Upper lobe of left lung (tissue), 6 donors: ENCODE measurements around the gene CYB561. TPM values are rescaled to one million over a fixed set of nuclear protein-coding genes. Genes with fewer than 3 reads are reported as not detected.

Experiments used
- ATAC-seq, 2 donors: fragments of 200-7000 bp; cut with Tn5 transposase; one replicate each; pipeline ENCODE4 v1.9.1; 2022; ENCODE audit warnings: mild to moderate bottlenecking in 2 of 2, moderate library complexity in 2 of 2; ENCODE audit not compliant: low FRiP score in 2 of 2
- DNase-seq, 2 donors: peaks; one replicate each; pipeline ENCODE4 v3.0.0-alpha.2; 2019 to 2020
- H3K27ac ChIP-seq, 4 donors: fragments of 200-600 bp; sonication (generic); one replicate each; pipeline ENCODE4 v1.5.1; 2016 to 2019
- H3K27me3 ChIP-seq, 4 donors: fragments of 200-600 bp; sonication (generic); one replicate each; pipeline ENCODE4 v1.5.1; 2017 to 2019
- H3K36me3 ChIP-seq, 4 donors: fragments of 200-600 bp; sonication (generic); one replicate each; pipeline ENCODE4 v1.5.1; 2016 to 2019
- H3K4me1 ChIP-seq, 4 donors: fragments of 200-600 bp; sonication (generic); one replicate each; pipeline ENCODE4 v1.5.1; 2018 to 2019
- H3K4me3 ChIP-seq, 4 donors: fragments of 200-600 bp; sonication (generic); one replicate each; pipeline ENCODE4 v1.5.1; 2017 to 2019; ENCODE audit warnings: mild to moderate bottlenecking in 2 of 4, moderate library complexity in 1 of 4
- H3K9me3 ChIP-seq, 4 donors: fragments of 200-600 bp; sonication (generic); one replicate each; pipeline ENCODE4 v1.5.1; 2018 to 2019
- EP300 ChIP-seq, 4 donors: sonication (generic); formaldehyde crosslinking; IDR thresholded peaks; one replicate each; pipeline ENCODE4 v1.5.1; 2017; ENCODE audit warnings: antibody characterized with exemption in 4 of 4, control low read depth in 2 of 4
- POLR2A ChIP-seq, 4 donors: fragments of 450-650 bp; IDR thresholded peaks; one replicate each; pipeline ENCODE4 v1.5.1; 2016 to 2017; ENCODE audit warnings: antibody characterized with exemption in 4 of 4, mild to moderate bottlenecking in 2 of 4
- POLR2AphosphoS5 ChIP-seq, 2 donors: sonication (generic); formaldehyde crosslinking; IDR thresholded peaks; one replicate each; pipeline ENCODE4 v1.5.1; 2017; ENCODE audit warnings: antibody characterized with exemption in 2 of 2
- WGBS, 2 donors: methylation state at CpG; one replicate each; pipeline ENCODE4 v1.1.5; 2017 to 2018; 5-methylcytosine and 5-hydroxymethylcytosine counted together
- total RNA-seq, 6 donors: library from RNA; depleted of rRNA in 4 of 6; stranded (reverse); fragments of >200 nt in 4 of 6; gene quantifications; one replicate each; pipeline versions ENCODE4 v1.1.0 to v1.2.1, GENCODE V29; 2016 to 2021
- TF ChIP-seq, protein P1 (sequence below), 6 experiments: fragments of 450-650 bp in 4 of 6; fragments of 200-600 bp in 2 of 6; sonication (generic) in 2 of 6; IDR thresholded peaks; one replicate each; pipeline ENCODE4 v1.5.1; 2016 to 2019; ENCODE audit warnings: antibody characterized with exemption in 6 of 6
- donor health status: DM: no; HTN: no; CAD: no; lungs with moderate emphysema.
- donor health status: DM: no; HTN: yes; CAD: no; lungs with severe emphysema.

The CYB561 gene
- total RNA-seq, 6 donors from 2014 or later = 53.7 to 124 (median 64.4) TPM

DNA sequence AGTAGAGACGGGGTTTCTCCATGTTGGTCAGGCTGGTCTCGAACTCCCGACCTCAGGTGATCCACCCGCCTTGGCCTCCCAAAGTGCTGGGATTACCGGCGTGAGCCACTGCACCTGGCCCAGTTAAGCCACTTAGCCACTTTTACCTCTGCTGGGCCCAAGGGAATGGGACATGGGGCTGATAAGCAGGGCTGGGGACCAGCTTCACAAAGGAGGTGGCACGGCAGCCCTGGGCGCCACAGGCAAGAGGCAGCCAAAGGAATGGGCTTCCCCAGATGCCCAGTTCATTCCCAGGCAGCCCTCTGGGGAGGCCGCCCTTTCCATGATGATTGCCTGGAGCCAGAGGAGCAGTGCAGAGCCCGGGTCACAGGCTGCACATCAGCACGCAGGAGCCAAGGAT is 5.0 kb upstream of the CYB561 start:
- Histone ChIP-seq H3K27me3 (no peaks in the 10 kb centered on the region), H3K4me3 (no peak overlapping the region), H3K4me1 (peaks cover 29 to 41% (median 33%) of the 10 kb centered on the region in 4 donors), H3K36me3 (no peaks in the 10 kb centered on the region), H3K9me3 (no peaks in the 10 kb centered on the region), H3K27ac (peak overlapping the region in 1 of 4 donors; percentile 42)
- no peak for ATAC-seq
- TF ChIP-seq, protein P1, sequence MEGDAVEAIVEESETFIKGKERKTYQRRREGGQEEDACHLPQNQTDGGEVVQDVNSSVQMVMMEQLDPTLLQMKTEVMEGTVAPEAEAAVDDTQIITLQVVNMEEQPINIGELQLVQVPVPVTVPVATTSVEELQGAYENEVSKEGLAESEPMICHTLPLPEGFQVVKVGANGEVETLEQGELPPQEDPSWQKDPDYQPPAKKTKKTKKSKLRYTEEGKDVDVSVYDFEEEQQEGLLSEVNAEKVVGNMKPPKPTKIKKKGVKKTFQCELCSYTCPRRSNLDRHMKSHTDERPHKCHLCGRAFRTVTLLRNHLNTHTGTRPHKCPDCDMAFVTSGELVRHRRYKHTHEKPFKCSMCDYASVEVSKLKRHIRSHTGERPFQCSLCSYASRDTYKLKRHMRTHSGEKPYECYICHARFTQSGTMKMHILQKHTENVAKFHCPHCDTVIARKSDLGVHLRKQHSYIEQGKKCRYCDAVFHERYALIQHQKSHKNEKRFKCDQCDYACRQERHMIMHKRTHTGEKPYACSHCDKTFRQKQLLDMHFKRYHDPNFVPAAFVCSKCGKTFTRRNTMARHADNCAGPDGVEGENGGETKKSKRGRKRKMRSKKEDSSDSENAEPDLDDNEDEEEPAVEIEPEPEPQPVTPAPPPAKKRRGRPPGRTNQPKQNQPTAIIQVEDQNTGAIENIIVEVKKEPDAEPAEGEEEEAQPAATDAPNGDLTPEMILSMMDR (IDR thresholded peaks at IDR 0.05) = no peak
- TF ChIP-seq POLR2A (IDR thresholded peaks at IDR 0.05) (no peak), EP300 (IDR thresholded peaks at IDR 0.05) (no peak)
- WGBS, 2 donors = 93 to 94% methylated on average over 10 to 11 of the region's 11 CpGs
- no peak for DNase-seq

DNA sequence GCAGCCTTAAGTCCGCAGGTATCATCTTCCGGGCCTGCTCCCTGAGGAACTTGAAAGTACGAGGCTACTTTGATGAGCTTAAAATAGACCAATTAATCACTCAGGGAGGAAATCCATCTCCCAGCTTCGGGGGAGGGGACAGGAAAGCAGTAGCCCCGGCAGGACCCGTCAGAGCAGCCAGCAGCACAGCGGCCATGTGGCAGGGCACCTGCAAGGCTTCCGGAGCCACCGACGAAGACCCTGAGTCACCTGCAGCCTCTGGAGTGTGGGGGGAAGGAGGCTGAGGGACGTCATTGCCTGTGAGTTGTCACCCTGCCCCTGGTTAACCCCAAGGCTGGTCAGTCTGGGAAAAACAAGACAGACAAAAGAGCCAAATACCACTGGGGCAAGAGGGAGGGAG is 4.4 kb upstream of the CYB561 start:
- ATAC-seq (no peak), DNase-seq (no peak)
- peaks cover 32 to 47% (median 33%) of the 10 kb centered on the region in 4 donors for H3K4me1 ChIP-seq
- peak in 1 of 2 donors; percentile 24 for TF ChIP-seq POLR2AphosphoS5 (IDR thresholded peaks at IDR 0.05)
- TF ChIP-seq POLR2A (IDR thresholded peaks at IDR 0.05) = no peak
- TF ChIP-seq EP300 (IDR thresholded peaks at IDR 0.05) = no peak
- TF ChIP-seq, protein P1 (IDR thresholded peaks at IDR 0.05) = no peak
- H3K27me3 ChIP-seq = no peaks in the 10 kb centered on the region
- H3K4me3 ChIP-seq = no peak overlapping the region
- no peaks in the 10 kb centered on the region for H3K36me3 ChIP-seq
- H3K27ac ChIP-seq = peak overlapping the region in 1 of 4 donors; percentile 42
- no peaks in the 10 kb centered on the region for H3K9me3 ChIP-seq
- 20 to 22% methylated on average over 10 of the region's 11 CpGs for WGBS, 2 donors

- Histone ChIP-seq H3K4me3 (no peak overlapping the region), H3K27me3 (no peaks in the 10 kb centered on the region), H3K27ac (peak overlapping the region in 3 of 4 donors; percentile 36 to 88 (median 61)), H3K9me3 (no peaks in the 10 kb centered on the region), H3K4me1 (peaks cover 42 to 66% (median 45%) of the 10 kb centered on the region in 4 donors), H3K36me3 (no peaks in the 10 kb centered on the region)
- ATAC-seq = no peak
- TF ChIP-seq POLR2AphosphoS5 (IDR thresholded peaks at IDR 0.05) = no peak
- no peak for TF ChIP-seq EP300 (IDR thresholded peaks at IDR 0.05)
- no peak for TF ChIP-seq POLR2A (IDR thresholded peaks at IDR 0.05)
- TF ChIP-seq, protein P1 (IDR thresholded peaks at IDR 0.05) = no peak
- no peak for DNase-seq
- 67 to 100% methylated on average over 3 of the region's 3 CpGs for WGBS, 2 donors
Measured at GRCh38 chr17:63448655-63449054, 2.5 kb upstream of the CYB561 start.

- H3K4me3 ChIP-seq = peak overlapping the region in 2 of 4 donors; percentile 86 to 88
- H3K4me1 ChIP-seq = peaks cover 42 to 70% (median 45%) of the 10 kb centered on the region in 4 donors
- TF ChIP-seq, protein P1 (IDR thresholded peaks at IDR 0.05) = no peak
- TF ChIP-seq EP300 (IDR thresholded peaks at IDR 0.05) = no peak
- TF ChIP-seq POLR2A (IDR thresholded peaks at IDR 0.05) = no peak
- TF ChIP-seq POLR2AphosphoS5 (IDR thresholded peaks at IDR 0.05) = no peak
- DNase-seq = no peak
- H3K9me3 ChIP-seq = no peaks in the 10 kb centered on the region
- no peaks in the 10 kb centered on the region for H3K27me3 ChIP-seq
- H3K27ac ChIP-seq = peak overlapping the region; percentile 88 to 97 (median 96)
- no peak for ATAC-seq
- H3K36me3 ChIP-seq = no peaks in the 10 kb centered on the region
- 19 to 21% methylated on average over 10 to 11 of the region's 12 CpGs for WGBS, 2 donors
Measured at GRCh38 chr17:63447471-63448009, 1.4 kb upstream of the CYB561 start.
